Activated CD4-positive, alpha-beta T cell treated with anti-CD3 and anti-CD28 coated beads, Interleukin-2, Interleukin-6, amounts not matched to agents 100 ng/mL and 50 ng/mL, durations not matched to agents 16 hours and 8 hours (primary cell): ENCODE results near the gene RAMAC.
"Not testable (repeated sequence)": the region's sequence is repeated elsewhere in the genome, so short reads cannot be mapped to it uniquely, and the experiment has no call there.

Experiments
- DNase-seq: peaks from one replicate; pipeline ENCODE4 v3.0.0-alpha.2; 2020

The RAMAC gene

GRCh38 chr15:82969353-82969752 lies 16.7 kb upstream of the RAMAC start:
- DNase-seq: no peak

- no peak for DNase-seq
Observed at GRCh38 chr15:82970078-82970686, 15.8 kb upstream of the RAMAC start.

GRCh38 chr15:82970696-82971095 lies 15.3 kb upstream of the RAMAC start:
- no peak for DNase-seq

GRCh38 chr15:82971218-82971984 lies 14.6 kb upstream of the RAMAC start:
- DNase-seq: no peak

- no peak for DNase-seq
Observed at GRCh38 chr15:82972990-82973389, 13.0 kb upstream of the RAMAC start.

- DNase-seq: no peak
Observed at GRCh38 chr15:82977076-82977475, 8.9 kb upstream of the RAMAC start.

GRCh38 chr15:82978438-82978837 lies 7.6 kb upstream of the RAMAC start:
- DNase-seq: no peak

- DNase-seq: no peak
Observed at GRCh38 chr15:82979726-82980125, 6.3 kb upstream of the RAMAC start.

- DNase-seq: no peak
Observed at GRCh38 chr15:82980981-82981380, 5.0 kb upstream of the RAMAC start.

- peak; percentile 35 for DNase-seq
Observed at GRCh38 chr15:82986442-82986780, 401 bp downstream of the RAMAC start.

GRCh38 chr15:82992436-82992998 lies 6.5 kb downstream of the RAMAC start:
- no peak for DNase-seq

GRCh38 chr15:82993144-82993543 lies 7.1 kb downstream of the RAMAC start:
- no peak for DNase-seq

- DNase-seq: no peak
Observed at GRCh38 chr15:82995076-82995475, 9.1 kb downstream of the RAMAC start.

- no peak for DNase-seq
Observed at GRCh38 chr15:82995938-82996337, 9.9 kb downstream of the RAMAC start.

- no peak for DNase-seq
Observed at GRCh38 chr15:82999426-82999825, 13.4 kb downstream of the RAMAC start.

- DNase-seq: peak; percentile 67
Observed at GRCh38 chr15:82999905-83000671, 14.1 kb downstream of the RAMAC start.

GRCh38 chr15:83000672-83001031 lies 14.6 kb downstream of the RAMAC start:
- DNase-seq: not testable (repeated sequence)

- peak; percentile 88 for DNase-seq
Observed at GRCh38 chr15:83010709-83011270, 24.8 kb downstream of the RAMAC start.

- DNase-seq: peak; percentile 94
Observed at GRCh38 chr15:83011271-83012075, 25.5 kb downstream of the RAMAC start, which contains the start of gene C15orf40. TSS of gene C15orf40 (minus strand) at chr15:83011639. CDS start at chr15:83011607, 32 bp downstream.

GRCh38 chr15:83012076-83012426 lies 26.0 kb downstream of the RAMAC start:
- DNase-seq: no peak

- DNase-seq: no peak
Observed at GRCh38 chr15:83012636-83013035, 26.6 kb downstream of the RAMAC start.

GRCh38 chr15:83014205-83014653 lies 28.2 kb downstream of the RAMAC start:
- peak; percentile 37 for DNase-seq
